Head of caudate nucleus (tissue), 42 donors: ENCODE results near the gene MRPL42.

Experiments used
- DNase-seq, 42 donors: peaks; one replicate each; pipeline versions ENCODE4 v3.0.0 to v3.0.0-alpha.2; 2020 to 2021; ENCODE audit warnings: mixed read lengths in 7 of 42
- intact Hi-C: fragments of 100-400 bp; cut with DNase I; formaldehyde crosslinking; loops from one replicate; pipeline ENCODE4 v1.15.0; 2022

The MRPL42 gene

GRCh38 chr12:93442411-93443340 lies 24.6 kb upstream of the MRPL42 start:
- intact Hi-C loops: loop anchor here (10.0 kb wide), 1 partner anchor 232 kb away; the partner anchor contains the start of gene CRADD
- DNase-seq: no peak

GRCh38 chr12:93443576-93443975 lies 23.7 kb upstream of the MRPL42 start:
- intact Hi-C loops: loop anchor here (10.0 kb wide), 1 partner anchor 231 kb away; the partner anchor contains the start of gene CRADD
- no peak for DNase-seq

GRCh38 chr12:93447555-93448290 lies 19.6 kb upstream of the MRPL42 start:
- intact Hi-C loops: loop anchor here (10.0 kb wide), 1 partner anchor 227 kb away; the partner anchor contains the start of gene CRADD
- peak in 26 of 42 donors; percentile 9 to 78 (median 41) for DNase-seq

GRCh38 chr12:93448796-93449195 lies 18.5 kb upstream of the MRPL42 start:
- intact Hi-C loops: loop anchor here (10.0 kb wide), 1 partner anchor 226 kb away; the partner anchor contains the start of gene CRADD
- DNase-seq: peak in 22 of 42 donors; percentile 6 to 72 (median 22)

DNA sequence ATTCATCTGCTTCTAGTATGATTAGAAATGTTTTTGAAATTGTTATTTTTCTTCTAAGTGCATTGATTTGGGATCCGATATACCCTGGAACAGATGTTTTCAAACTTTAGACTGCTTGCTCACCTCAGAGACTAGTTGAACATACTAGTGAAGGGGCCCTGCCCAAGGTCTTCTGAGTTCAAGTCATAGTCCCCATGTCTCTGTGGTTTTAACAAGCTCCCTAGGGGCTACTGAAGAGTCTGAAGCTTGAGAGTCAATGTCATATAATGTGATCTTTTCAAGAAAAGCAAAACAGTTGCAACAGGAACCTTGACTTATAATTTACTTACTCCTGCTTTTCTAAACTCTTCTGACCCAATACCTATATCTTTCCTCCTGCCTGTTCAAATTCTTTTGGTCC lies 18.0 kb upstream of the MRPL42 start:
- intact Hi-C loops: loop anchor here (10.0 kb wide), 1 partner anchor 226 kb away; the partner anchor contains the start of gene CRADD
- no peak for DNase-seq

- no peak for DNase-seq
- intact Hi-C loops: no loop called here
Observed at GRCh38 chr12:93451423-93452158, 15.7 kb upstream of the MRPL42 start.

DNA sequence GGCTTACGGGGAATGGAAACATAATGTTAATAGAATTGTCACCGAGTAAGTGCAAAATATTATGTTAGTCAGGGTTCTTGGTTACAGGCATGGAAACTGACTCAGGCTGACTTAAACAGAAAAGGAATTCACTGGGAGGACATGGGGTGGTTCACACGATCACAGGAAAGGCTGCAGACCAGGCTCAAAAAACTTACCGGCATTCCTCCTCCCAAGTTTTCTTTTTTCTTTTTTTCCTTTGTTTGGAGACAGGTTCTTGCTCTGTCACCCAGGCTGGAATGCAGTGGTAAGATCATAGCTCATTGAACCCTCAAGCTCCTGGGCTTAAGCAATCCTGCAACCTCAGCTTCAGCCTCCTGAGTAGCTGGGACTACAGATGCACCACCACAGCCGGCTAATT lies 13.7 kb upstream of the MRPL42 start:
- no peak for DNase-seq
- intact Hi-C loops: no loop called here

GRCh38 chr12:93456077-93456476 lies 11.2 kb upstream of the MRPL42 start:
- intact Hi-C loops: no loop called here
- DNase-seq: no peak

GRCh38 chr12:93459097-93459496 lies 8.2 kb upstream of the MRPL42 start:
- intact Hi-C loops: no loop called here
- no peak for DNase-seq

GRCh38 chr12:93460003-93460402 lies 7.3 kb upstream of the MRPL42 start:
- intact Hi-C loops: no loop called here
- no peak for DNase-seq

- intact Hi-C loops: no loop called here
- DNase-seq: no peak
Observed at GRCh38 chr12:93460902-93461301, 6.4 kb upstream of the MRPL42 start.

GRCh38 chr12:93461503-93461902 lies 5.8 kb upstream of the MRPL42 start:
- DNase-seq: peak in 1 of 42 donors; percentile 26
- intact Hi-C loops: no loop called here

DNA sequence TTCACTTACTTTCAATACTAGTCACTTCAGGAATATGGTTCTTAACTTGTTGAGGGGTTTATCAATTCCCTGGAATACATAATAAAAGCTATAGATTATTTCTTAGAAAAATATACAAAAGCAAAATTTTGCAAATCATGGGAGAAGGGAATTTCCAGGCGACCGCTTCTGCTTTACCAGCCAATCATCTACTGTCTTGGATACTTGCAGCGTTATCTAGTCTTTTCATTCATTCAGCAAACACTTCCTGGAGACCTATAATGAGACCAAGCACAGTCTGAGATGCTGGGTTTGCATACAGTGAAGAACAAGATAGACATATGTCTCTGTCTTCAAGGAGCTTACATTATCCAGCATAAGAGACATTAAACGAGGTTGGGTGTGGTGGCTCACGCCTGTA lies 1.5 kb upstream of the MRPL42 start:
- DNase-seq: no peak
- intact Hi-C loops: no loop called here

DNA sequence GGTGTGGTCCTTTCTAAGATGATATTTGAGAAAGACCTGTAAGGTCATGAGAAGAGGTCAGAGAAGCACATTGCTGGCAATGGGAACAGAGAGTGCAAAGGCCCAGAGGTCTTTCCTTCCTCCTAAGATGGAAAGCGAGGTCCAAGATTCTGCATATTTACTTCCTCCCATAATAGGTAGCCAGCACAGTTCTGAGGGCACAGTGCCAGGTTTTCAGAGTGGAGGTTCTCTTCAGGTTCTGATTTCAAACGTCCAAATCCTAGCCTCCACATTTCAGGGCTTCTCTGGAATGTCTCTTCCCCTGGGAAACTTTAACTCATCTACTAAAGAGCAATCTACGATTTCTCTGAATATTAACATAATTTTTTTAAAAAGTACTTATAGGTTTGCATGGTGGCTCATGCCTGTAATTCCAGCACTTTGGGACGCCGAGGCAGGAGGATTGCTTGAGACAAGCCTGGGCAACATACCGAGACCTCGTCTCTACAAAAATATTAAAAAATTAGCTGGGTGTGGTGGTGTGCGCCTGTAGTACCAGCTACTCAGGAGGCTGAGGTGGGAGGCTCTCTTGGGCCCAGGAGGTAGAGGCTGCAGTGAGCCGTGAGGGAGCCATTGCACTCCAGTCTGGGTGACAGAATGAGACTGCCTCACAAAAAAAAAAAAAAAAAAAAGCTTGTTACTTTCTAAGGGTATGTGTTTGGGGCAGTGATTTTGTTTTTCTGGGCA lies 526 bp upstream of the MRPL42 start:
- intact Hi-C loops: no loop called here
- DNase-seq: peak in 8 of 42 donors; percentile 3 to 39 (median 16)

- DNase-seq: no peak
Observed at GRCh38 chr12:93468008-93468371, 676 bp downstream of the MRPL42 start.

DNA sequence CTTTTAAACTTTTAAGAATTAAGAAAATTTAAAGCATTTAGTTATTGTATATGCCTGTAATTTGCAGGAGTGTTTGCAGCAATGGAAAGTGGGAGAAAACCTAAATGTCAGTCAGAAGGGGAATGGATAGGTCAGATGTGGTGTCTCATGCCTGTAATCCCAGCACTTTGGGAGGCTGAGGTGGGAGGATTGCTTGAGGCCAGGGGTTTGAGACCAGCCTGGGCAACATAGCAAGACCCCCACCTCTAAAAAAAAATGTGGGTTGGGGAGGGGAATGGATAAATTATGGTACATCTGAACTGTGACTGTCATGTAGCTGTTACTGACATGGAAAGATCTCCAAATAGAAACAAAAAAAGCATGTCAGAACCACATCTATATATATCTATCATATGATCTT lies 2.1 kb downstream of the MRPL42 start:
- intact Hi-C loops: no loop called here

More at GRCh38 chr12:93468008-93468371, 676 bp downstream of the MRPL42 start:
- intact Hi-C loops: no loop called here

GRCh38 chr12:93476555-93476954 lies 9.2 kb downstream of the MRPL42 start:
- no peak for DNase-seq
- intact Hi-C loops: no loop called here

More for the DNA sequence above, 2.1 kb downstream of the MRPL42 start:
- no peak for DNase-seq

DNA sequence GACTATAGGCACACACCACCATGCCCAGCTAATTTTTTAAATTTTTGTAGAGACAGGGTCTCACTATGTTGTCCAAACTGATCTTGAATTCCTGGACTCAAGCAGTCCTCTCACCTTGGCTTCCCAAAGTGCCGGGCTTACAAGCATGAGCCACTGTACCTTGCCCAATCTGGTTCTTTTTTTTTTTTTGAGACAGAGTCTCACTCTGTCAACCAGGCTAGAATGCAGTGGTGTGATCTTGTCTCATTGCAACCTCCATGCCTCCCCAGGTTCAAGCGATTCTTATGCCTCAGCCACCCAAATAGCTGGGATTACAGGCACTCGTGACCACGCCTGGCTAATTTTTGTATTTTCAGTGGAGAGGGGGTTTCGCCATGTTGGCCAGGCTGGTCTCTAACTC lies 15.4 kb downstream of the MRPL42 start:
- no peak for DNase-seq
- intact Hi-C loops: no loop called here
